GM12873 (cell line): ENCODE measurements around the gene ALDH3A2.

ENCODE experiments used
- TF ChIP-seq, protein P1 (sequence below): IDR thresholded peaks from 2 replicates; pipeline ENCODE4 v1.5.1; 2012; ENCODE audit warnings: low read depth, mild to moderate bottlenecking, moderate library complexity, low read length, control low read depth; ENCODE audit not compliant: insufficient read depth; ENCODE audit errors: missing control alignments

The ALDH3A2 gene

DNA sequence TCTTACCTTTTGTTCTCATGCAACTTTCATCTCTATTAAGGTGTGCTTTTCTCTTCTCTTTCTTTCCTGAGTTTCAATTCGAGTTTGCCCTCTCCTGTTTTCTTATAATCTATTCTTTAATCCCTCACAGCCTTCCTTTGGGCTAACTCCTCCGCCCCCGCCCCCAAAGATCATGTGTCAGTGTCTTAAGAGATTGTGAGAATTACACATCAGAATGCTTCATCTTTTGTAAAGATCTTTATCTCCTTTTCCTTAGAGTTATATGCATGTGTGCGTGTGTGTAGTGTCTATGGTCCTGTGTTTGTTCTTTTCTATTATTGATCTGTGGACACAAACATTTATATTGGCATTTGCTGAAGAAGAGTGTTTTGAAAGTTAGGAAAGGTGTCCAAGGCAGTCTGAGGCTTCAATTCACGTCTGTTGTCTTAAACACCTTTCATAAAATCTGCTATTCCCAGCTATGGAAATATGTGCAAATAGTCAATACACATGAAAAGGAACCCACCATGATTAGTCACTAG is 6.1 kb upstream of the ALDH3A2 start:
- TF ChIP-seq, protein P1, sequence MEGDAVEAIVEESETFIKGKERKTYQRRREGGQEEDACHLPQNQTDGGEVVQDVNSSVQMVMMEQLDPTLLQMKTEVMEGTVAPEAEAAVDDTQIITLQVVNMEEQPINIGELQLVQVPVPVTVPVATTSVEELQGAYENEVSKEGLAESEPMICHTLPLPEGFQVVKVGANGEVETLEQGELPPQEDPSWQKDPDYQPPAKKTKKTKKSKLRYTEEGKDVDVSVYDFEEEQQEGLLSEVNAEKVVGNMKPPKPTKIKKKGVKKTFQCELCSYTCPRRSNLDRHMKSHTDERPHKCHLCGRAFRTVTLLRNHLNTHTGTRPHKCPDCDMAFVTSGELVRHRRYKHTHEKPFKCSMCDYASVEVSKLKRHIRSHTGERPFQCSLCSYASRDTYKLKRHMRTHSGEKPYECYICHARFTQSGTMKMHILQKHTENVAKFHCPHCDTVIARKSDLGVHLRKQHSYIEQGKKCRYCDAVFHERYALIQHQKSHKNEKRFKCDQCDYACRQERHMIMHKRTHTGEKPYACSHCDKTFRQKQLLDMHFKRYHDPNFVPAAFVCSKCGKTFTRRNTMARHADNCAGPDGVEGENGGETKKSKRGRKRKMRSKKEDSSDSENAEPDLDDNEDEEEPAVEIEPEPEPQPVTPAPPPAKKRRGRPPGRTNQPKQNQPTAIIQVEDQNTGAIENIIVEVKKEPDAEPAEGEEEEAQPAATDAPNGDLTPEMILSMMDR, result no peak

DNA sequence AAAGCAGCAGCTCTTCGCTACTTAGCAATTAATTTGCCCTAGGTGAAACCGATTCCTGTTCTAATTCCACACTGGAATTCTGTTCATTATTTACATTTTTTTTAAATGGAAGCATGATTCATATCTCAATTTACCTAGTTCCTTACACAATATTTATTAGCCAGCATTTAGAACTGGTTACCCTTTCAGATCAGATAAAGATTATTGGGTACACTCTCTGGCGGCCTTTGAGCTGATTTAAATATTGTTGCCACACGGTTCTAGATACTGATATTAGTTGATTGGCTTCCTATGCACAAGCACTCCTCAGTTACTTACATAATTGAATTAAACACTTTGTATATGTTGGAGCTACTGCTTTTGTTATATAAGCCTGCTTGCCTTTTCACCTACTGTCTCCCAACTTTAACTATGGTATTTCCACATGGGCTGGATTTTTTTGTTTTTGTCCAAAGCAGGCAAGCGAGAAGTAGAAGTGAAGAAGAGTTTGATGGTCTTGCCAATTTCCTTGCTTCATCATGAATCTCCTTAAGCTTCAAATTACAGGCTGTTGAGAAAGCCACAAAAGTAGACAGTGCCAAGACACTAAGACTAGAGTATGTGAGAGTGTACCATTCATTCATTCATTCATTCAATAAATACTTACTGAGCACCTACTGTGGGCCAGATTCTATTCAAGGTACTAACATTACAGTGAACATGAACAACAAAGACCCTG is 3.9 kb upstream of the ALDH3A2 start:
- TF ChIP-seq, protein P1, result no peak

DNA sequence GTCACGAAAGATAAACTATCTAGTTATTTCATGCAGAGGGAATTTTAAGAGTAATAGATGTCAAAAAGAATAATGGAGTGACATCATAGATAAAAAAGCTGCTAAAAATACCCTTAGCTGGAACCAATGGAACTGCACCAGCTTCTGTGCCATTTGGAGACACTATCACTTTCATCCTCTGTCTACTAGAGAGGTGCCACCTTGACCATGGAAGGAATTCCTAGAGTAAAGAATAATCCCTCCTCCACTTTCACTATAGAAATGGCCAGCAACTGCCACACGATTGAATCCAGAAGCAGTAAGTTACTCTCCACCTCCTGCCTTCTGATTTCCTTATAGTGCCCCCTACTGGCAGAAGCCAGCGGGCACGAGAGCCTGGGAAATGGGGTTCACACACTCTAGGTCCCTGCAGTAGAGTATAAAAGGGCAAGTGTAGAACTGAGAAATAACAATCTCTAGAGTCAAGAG is 2.8 kb upstream of the ALDH3A2 start:
- TF ChIP-seq, protein P1, result peak; percentile 76

DNA sequence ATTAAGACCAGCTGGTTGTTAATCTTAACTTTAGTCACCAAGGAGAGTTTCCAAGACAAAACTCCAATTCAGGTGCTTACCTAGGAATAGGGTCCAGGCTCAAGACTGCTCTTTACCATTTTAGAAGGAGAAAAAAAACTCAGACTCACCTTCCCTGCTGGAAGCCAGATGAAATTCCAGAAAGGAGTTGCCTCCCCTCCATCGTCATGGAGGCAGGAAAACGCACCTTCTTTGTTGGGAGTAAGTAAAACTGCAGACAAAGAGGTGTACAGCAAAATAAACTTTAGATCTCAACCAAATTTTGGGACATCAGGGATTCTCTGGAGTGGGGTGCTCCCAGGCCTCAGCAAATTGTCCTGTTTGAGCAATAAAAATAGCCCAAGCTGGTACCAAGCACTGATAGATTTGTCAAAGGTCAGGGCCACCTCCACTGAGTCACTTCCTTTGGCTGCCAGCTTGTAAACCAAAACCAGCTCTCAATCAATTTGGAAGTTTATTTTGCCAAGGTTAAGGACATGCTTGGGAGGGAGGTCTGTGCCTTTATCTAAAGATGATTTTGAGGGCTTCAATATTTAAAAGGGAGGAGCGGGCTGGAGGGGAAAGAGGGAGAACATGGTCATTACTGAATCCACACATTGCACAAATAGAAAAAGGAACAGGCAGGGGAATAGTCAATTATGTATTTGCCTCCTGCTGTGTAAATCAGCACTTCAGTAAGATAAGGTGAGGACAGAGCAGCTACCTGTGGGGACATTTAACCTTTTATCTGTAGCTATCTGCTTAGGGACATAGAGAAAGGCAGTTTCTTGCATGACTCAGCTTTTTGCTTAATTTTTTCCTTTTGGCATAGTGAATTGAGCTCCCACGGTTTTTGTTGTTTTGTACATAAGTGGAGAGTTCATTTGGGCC is 1.5 kb upstream of the ALDH3A2 start:
- TF ChIP-seq, protein P1, result no peak

DNA sequence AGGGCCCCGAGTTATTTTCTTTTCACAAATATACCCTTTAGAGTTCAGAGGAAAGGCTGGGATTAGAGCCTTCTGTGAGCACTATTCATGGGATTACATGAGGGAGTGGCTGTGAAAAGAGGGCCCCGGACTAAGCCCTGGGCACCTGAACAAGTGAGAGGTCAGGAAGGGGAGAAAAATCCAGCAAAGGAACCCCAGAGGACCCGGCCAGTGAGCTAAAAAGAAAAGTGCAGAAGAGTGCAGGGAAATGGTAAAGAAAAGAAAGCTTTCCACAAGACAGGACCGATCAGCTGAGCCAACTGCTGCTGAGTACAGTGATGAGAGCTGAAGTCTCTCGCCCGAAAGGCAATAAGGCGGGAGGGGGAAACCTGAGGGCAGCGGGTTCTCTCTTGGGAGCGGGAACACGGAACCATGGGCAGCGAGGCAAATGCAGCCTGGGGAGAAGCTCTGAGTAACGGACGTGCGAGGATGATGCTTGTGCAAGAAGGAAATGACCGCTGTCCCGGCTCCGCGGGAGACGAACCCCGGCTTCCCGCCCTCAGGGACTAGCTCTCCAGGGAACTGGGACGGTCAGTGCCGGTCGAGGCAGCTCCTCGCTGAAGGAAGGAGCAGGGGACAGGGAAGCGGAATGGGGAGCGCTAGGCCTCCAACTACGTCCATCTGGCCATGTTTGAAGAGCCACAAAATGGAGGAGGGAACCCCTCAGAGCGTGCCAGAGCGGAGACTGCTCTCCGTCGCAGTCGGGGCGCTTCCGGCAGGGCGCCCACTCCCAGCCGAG is 665 bp upstream of the ALDH3A2 start:
- TF ChIP-seq, protein P1, result no peak

DNA sequence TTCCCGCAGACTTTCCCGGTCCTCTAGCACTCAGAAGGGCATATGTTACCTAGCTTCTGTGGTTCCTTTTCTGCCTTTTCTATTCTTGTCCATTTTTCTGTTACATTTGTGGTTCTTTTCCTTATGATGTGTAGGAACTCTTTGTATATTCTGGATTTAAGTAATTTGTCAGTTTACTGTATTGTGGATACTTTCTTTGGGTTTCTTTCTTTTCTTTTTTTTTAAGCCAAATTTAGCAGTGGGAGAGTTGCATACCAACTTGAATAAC is 657 bp downstream of the ALDH3A2 start:
- TF ChIP-seq, protein P1, result no peak
